Suprapubic skin (tissue), 4 donors: ENCODE measurements around the gene PBLD.

Experiments
- EP300 ChIP-seq: sonication (generic); formaldehyde crosslinking; IDR thresholded peaks from one replicate; pipeline ENCODE4 v1.6.1; 2017; ENCODE audit warnings: antibody characterized with exemption
- POLR2A ChIP-seq, 2 donors: fragments of 450-650 bp; IDR thresholded peaks; one replicate each; pipeline ENCODE4 v1.6.1; 2017; ENCODE audit warnings: antibody characterized with exemption in 2 of 2, mild to moderate bottlenecking in 2 of 2, moderate library complexity in 2 of 2
- POLR2AphosphoS5 ChIP-seq, 3 donors: sonication (generic); formaldehyde crosslinking; IDR thresholded peaks; one replicate each; pipeline ENCODE4 v1.6.1; 2017; ENCODE audit warnings: antibody characterized with exemption in 3 of 3
- TF ChIP-seq, protein P1 (sequence below), 2 donors: fragments of 200-600 bp in 1 of 2; fragments of 450-650 bp in 1 of 2; sonication (generic) in 1 of 2; IDR thresholded peaks; one replicate each; pipeline ENCODE4 v1.5.1; 2016 to 2019; ENCODE audit warnings: antibody characterized with exemption in 2 of 2, mild to moderate bottlenecking in 1 of 2, moderate library complexity in 1 of 2

DNA sequence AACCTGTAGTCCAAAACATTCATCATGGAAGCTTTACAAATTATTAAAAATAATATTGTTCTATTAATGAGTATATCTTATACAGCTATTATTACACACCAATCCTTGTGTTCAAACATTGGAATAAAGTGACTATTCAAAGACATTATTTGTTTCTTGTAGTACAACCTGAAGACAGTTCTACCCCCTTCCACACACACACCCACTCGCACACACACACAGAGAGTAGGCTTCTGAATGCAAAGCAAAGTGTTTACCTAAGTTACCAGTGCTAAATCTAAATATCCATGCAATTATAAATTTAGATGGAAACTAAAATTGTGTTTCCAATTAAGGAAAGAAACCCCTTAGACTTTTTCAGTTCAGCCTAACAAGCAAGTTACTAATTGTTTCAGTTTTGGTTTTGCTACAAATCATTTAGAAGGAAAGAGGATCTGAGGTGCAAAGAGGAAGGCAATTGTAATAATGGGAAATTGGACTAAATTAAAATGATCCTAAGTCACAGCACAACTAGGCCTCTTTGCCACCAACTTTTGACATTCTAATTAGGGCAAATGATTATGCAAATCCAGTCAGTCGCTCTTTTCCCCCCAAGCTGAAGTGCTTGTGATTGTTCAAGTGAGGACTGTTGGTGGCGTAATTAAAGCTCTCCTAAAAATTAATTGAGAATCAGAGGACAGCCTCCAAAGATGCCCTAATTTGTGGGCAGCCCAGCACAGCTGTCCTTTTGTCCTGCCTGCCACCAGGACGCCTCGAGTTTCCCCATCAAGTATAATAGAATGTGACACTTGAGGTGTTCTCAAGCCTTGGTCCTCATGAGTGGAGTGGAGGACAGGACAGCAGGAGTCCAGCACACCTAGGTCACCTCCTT lies 80.9 kb downstream of the PBLD start:
- TF ChIP-seq, protein P1, sequence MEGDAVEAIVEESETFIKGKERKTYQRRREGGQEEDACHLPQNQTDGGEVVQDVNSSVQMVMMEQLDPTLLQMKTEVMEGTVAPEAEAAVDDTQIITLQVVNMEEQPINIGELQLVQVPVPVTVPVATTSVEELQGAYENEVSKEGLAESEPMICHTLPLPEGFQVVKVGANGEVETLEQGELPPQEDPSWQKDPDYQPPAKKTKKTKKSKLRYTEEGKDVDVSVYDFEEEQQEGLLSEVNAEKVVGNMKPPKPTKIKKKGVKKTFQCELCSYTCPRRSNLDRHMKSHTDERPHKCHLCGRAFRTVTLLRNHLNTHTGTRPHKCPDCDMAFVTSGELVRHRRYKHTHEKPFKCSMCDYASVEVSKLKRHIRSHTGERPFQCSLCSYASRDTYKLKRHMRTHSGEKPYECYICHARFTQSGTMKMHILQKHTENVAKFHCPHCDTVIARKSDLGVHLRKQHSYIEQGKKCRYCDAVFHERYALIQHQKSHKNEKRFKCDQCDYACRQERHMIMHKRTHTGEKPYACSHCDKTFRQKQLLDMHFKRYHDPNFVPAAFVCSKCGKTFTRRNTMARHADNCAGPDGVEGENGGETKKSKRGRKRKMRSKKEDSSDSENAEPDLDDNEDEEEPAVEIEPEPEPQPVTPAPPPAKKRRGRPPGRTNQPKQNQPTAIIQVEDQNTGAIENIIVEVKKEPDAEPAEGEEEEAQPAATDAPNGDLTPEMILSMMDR (IDR thresholded peaks at IDR 0.05) = no peak
- no peak for TF ChIP-seq POLR2A (IDR thresholded peaks at IDR 0.05)
- TF ChIP-seq EP300 = no peak
- no peak for TF ChIP-seq POLR2AphosphoS5 (IDR thresholded peaks at IDR 0.05)
